OCI-LY1 (cell line): Measurements from ENCODE around the gene ALDH1B1.
A peak's percentile ranks its signal among the peaks of the same experiment; 100 is the strongest.

Source experiments
- EZH2 ChIP-seq: fragments of 200-600 bp; sonication (generic), shearing (Covaris generic); IDR thresholded peaks from 2 replicates; pipeline ENCODE4 v1.8.0; 2017; ENCODE audit warnings: borderline replicate concordance, mixed run types, mild to moderate bottlenecking, antibody characterized with exemption, low read length, moderate library complexity, mixed read lengths
- TF ChIP-seq, protein P1 (sequence below): fragments of 200-600 bp; sonication (generic), shearing (Covaris generic); IDR thresholded peaks from 2 replicates; pipeline ENCODE4 v1.5.1; 2017; ENCODE audit warnings: mild to moderate bottlenecking, antibody characterized with exemption, low read length, moderate library complexity, mixed read lengths

DNA sequence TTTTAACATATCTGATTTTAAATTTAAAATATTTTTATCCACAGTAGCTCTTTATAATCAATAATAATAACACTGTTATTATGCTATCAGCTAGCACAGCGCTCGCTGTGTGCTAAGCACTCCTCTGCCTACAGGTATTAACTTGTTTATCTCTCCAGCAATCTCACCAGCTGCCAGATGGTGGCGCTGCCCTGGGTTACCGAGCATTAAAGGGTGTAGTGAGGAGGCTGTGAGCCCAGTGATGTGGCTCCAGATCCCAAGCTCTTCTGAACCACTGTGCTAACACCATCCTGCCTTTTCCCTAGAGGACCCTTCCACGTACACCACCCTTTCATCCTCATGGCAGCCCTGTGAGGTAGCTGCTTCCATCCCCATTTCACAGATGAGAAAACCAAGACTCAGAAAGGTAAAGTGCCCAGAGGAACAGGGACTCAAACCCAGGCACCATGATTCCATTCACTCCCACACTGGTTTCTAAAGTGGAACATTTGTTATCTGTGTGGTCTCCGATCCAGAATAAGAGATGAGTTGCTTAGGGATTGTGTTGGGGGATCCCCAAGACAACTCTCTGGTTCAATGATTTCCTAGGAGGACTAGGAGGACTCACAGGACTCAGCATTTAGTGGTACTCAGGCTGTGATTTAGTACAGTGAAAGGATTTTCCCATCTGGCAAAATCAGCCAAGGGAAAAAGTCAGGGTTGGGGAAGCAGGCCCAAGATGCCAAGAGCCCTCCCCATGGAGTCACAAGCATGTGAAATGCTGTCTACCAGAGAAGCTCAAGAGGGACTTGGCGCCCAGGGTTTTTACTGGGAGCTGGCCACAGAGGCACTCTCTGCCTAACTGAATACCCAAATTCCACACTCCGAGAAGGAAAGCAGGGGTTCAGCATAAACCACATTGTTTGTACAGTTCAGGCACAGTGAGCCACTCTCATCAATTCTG is 24.8 kb downstream of the ALDH1B1 start:
- TF ChIP-seq, protein P1, sequence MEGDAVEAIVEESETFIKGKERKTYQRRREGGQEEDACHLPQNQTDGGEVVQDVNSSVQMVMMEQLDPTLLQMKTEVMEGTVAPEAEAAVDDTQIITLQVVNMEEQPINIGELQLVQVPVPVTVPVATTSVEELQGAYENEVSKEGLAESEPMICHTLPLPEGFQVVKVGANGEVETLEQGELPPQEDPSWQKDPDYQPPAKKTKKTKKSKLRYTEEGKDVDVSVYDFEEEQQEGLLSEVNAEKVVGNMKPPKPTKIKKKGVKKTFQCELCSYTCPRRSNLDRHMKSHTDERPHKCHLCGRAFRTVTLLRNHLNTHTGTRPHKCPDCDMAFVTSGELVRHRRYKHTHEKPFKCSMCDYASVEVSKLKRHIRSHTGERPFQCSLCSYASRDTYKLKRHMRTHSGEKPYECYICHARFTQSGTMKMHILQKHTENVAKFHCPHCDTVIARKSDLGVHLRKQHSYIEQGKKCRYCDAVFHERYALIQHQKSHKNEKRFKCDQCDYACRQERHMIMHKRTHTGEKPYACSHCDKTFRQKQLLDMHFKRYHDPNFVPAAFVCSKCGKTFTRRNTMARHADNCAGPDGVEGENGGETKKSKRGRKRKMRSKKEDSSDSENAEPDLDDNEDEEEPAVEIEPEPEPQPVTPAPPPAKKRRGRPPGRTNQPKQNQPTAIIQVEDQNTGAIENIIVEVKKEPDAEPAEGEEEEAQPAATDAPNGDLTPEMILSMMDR: peak; percentile 65
- no peak for TF ChIP-seq EZH2
